ENCODE measurements around the gene CHMP4B. TPM values are rescaled to one million over a fixed set of nuclear protein-coding genes. Genes with fewer than 3 reads are reported as not detected.

Gene CHMP4B
- total and polyA plus RNA-seq, 4 donors, result 91.6 to 162 (median 120) TPM

GRCh38 chr20:33783256-33783655, 27.9 kb upstream of the CHMP4B start:
- ATAC-seq (ENCODE audit: insufficient read depth, low FRiP score) (no peak), DNase-seq (no peak)
- 86 to 87% methylated on average over 5 of the region's 5 CpGs for WGBS, 2 donors
- Histone ChIP-seq H3K9ac (ENCODE audit: insufficient read depth in 1 of 2, low read length in 2 of 2) (no peak overlapping the region), H3K4me1 (ENCODE audit: control insufficient read depth in 5 of 5, insufficient read depth in 5 of 5, low read length in 5 of 5) (peaks cover 0 to 2% (median 0%) of the 10 kb centered on the region in 5 donors), H3K27ac (ENCODE audit: low read depth in 1 of 2, low read length in 1 of 2) (no peak overlapping the region), H3K9me3 (ENCODE audit: control insufficient read depth in 4 of 4, insufficient read depth in 3 of 4, low read length in 3 of 4) (no peaks in the 10 kb centered on the region), H3K27me3 (ENCODE audit: control insufficient read depth in 3 of 3, insufficient read depth in 3 of 3, low read length in 2 of 3) (no peaks in the 10 kb centered on the region), H3K36me3 (ENCODE audit: control insufficient read depth in 4 of 4, insufficient read depth in 4 of 4, low read length in 4 of 4) (peaks cover 0 to 6% (median 2%) of the 10 kb centered on the region in 4 donors), H3K4me3 (no peak overlapping the region)
- no peak for TF ChIP-seq CTCF (IDR thresholded peaks at IDR 0.05; ENCODE audit: control extremely low read depth, extremely low read depth)

DNA sequence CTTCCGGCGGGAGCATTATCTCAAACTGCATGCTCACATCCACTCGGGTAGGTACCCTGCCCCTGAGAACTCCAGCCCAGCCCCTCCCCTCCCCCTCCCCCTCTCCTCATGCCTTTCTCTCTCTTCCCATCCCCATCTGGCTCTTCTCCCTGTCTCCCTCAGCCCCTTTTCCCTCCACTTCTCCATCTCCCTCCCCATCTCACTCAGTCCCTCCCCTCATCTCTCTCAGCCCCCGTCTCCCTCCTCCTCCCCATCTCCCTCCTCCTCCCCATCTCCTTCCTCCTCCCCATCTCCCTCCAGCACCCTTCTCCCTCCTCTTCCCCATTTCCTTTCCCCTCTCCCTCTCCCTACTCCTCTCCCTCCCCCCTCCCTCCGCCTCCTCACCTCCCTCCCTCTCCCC, 27.3 kb upstream of the CHMP4B start:
- H3K9me3 ChIP-seq (ENCODE audit: control insufficient read depth in 4 of 4, insufficient read depth in 3 of 4, low read length in 3 of 4), result no peaks in the 10 kb centered on the region
- ATAC-seq (ENCODE audit: insufficient read depth, low FRiP score) (no peak), DNase-seq (no peak)
- H3K27ac ChIP-seq (ENCODE audit: low read depth in 1 of 2, low read length in 1 of 2), result no peak overlapping the region
- WGBS, 2 donors, result 82 to 85% methylated on average over 5 of the region's 5 CpGs
- H3K9ac ChIP-seq (ENCODE audit: insufficient read depth in 1 of 2, low read length in 2 of 2), result no peak overlapping the region
- H3K4me3 ChIP-seq, result no peak overlapping the region
- H3K4me1 ChIP-seq (ENCODE audit: control insufficient read depth in 5 of 5, insufficient read depth in 5 of 5, low read length in 5 of 5), result peaks cover 0 to 7% (median 2%) of the 10 kb centered on the region in 5 donors
- peaks cover 0 to 6% (median 2%) of the 10 kb centered on the region in 4 donors for H3K36me3 ChIP-seq (ENCODE audit: control insufficient read depth in 4 of 4, insufficient read depth in 4 of 4, low read length in 4 of 4)
- no peaks in the 10 kb centered on the region for H3K27me3 ChIP-seq (ENCODE audit: control insufficient read depth in 3 of 3, insufficient read depth in 3 of 3, low read length in 2 of 3)
- no peak for TF ChIP-seq CTCF (IDR thresholded peaks at IDR 0.05; ENCODE audit: control extremely low read depth, extremely low read depth)

DNA sequence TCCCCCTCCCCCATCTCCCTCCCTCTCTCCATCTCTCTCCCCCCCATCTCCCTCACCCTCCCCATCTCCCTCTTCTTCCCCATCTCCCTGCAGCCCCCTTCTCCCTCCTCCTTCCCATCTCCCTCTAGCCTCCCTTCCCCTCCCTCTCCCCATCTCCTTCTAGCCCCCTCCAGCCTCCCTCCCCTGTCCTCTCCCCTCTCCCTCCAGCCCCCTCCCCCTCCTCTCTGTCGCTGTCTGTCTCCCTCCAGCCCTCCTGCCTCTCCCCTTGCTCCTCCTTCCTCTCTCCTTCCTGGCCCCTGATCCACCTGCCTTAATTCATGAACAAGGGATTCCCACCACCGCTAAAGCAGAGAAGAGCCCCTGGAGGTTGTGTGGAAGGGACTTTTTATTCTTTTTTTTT, 26.9 kb upstream of the CHMP4B start:
- DNase-seq, result no peak
- no peak for ATAC-seq (ENCODE audit: insufficient read depth, low FRiP score)
- H3K4me1 ChIP-seq (ENCODE audit: control insufficient read depth in 5 of 5, insufficient read depth in 5 of 5, low read length in 5 of 5), result peaks cover 0 to 10% (median 6%) of the 10 kb centered on the region in 5 donors
- H3K36me3 ChIP-seq (ENCODE audit: control insufficient read depth in 4 of 4, insufficient read depth in 4 of 4, low read length in 4 of 4), result peaks cover 0 to 6% (median 2%) of the 10 kb centered on the region in 4 donors
- no peaks in the 10 kb centered on the region for H3K9me3 ChIP-seq (ENCODE audit: control insufficient read depth in 4 of 4, insufficient read depth in 3 of 4, low read length in 3 of 4)
- WGBS, 2 donors, result 88 to 93% methylated on average over 2 of the region's 2 CpGs
- TF ChIP-seq CTCF (IDR thresholded peaks at IDR 0.05; ENCODE audit: control extremely low read depth, extremely low read depth), result no peak
- no peak overlapping the region for H3K9ac ChIP-seq (ENCODE audit: insufficient read depth in 1 of 2, low read length in 2 of 2)
- no peak overlapping the region for H3K27ac ChIP-seq (ENCODE audit: low read depth in 1 of 2, low read length in 1 of 2)
- H3K4me3 ChIP-seq, result no peak overlapping the region
- no peaks in the 10 kb centered on the region for H3K27me3 ChIP-seq (ENCODE audit: control insufficient read depth in 3 of 3, insufficient read depth in 3 of 3, low read length in 2 of 3)

DNA sequence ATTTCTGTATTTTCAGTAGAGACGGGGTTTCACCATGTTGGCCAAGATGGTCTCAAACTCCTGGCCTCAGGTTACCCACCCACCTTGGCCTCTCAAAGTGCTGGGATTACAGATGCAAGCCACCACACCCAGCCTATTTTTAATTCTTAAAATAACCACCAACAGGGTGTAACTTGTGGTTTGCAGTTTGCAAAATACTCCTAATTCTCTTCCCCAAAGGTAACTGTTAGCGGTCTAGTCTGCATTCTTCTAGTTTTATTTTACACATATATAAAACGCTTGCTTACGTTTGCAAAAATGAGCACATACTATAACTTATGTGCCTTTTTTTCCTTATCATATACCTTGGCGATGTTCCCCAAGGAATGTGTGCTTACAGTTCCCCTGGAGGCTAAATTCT, 25.6 kb upstream of the CHMP4B start:
- no peak for DNase-seq
- Histone ChIP-seq H3K9ac (ENCODE audit: insufficient read depth in 1 of 2, low read length in 2 of 2) (no peak overlapping the region), H3K4me3 (no peak overlapping the region), H3K4me1 (ENCODE audit: control insufficient read depth in 5 of 5, insufficient read depth in 5 of 5, low read length in 5 of 5) (peaks cover 0 to 14% (median 13%) of the 10 kb centered on the region in 5 donors), H3K27me3 (ENCODE audit: control insufficient read depth in 3 of 3, insufficient read depth in 3 of 3, low read length in 2 of 3) (no peaks in the 10 kb centered on the region), H3K27ac (ENCODE audit: low read depth in 1 of 2, low read length in 1 of 2) (no peak overlapping the region), H3K36me3 (ENCODE audit: control insufficient read depth in 4 of 4, insufficient read depth in 4 of 4, low read length in 4 of 4) (peaks cover 0 to 6% (median 2%) of the 10 kb centered on the region in 4 donors), H3K9me3 (ENCODE audit: control insufficient read depth in 4 of 4, insufficient read depth in 3 of 4, low read length in 3 of 4) (no peaks in the 10 kb centered on the region)
- no peak for ATAC-seq (ENCODE audit: insufficient read depth, low FRiP score)
- 67 to 77% methylated on average over 5 of the region's 5 CpGs for WGBS, 2 donors
- no peak for TF ChIP-seq CTCF (IDR thresholded peaks at IDR 0.05; ENCODE audit: control extremely low read depth, extremely low read depth)
